ENCODE data around the gene FAU. TPM values are rescaled to one million over a fixed set of nuclear protein-coding genes. Genes with fewer than 3 reads are reported as not detected.

Gene FAU
- total and polyA plus RNA-seq, 2 of the 13 experiments (the other 11 are each of a cell fraction or from before 2014, with no cell fraction given): 374 to 869 TPM

DNA sequence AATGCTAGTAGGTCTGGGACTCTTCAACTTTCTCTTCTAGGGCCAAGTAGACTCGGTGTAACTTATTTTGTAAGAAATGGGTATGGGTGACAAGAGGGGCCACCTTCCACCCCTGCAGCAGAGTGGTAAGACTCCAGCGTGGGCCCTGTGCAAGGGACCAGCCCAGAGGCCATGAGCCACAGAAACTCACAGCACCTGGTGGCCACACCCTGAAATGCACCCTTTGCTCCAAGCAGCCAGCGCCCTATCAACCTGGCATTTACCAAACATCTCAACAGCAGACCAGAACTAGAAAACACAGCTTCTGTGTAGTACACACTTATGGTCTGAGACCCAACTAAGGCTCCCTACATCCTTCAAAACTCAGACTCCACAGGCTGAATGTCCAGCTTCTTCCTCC is 43.8 kb downstream of the FAU start (continued):
- TF ChIP-seq ZNF781 (CRISPR knock-in tag; IDR thresholded peaks at IDR 0.05; ENCODE audit: borderline replicate concordance, not compliant biosample characterization): no peak
- TF ChIP-seq ZMYM4 (CRISPR knock-in tag; IDR thresholded peaks at IDR 0.05): no peak
- no peak for TF ChIP-seq GTF2F1 (IDR thresholded peaks at IDR 0.05; ENCODE audit: low read length)
- TF ChIP-seq ZFX (CRISPR knock-in tag; IDR thresholded peaks at IDR 0.05; ENCODE audit: low read depth): peak; percentile 44; the same call in 1 of the 2 replicates
- TF ChIP-seq, protein P1, sequence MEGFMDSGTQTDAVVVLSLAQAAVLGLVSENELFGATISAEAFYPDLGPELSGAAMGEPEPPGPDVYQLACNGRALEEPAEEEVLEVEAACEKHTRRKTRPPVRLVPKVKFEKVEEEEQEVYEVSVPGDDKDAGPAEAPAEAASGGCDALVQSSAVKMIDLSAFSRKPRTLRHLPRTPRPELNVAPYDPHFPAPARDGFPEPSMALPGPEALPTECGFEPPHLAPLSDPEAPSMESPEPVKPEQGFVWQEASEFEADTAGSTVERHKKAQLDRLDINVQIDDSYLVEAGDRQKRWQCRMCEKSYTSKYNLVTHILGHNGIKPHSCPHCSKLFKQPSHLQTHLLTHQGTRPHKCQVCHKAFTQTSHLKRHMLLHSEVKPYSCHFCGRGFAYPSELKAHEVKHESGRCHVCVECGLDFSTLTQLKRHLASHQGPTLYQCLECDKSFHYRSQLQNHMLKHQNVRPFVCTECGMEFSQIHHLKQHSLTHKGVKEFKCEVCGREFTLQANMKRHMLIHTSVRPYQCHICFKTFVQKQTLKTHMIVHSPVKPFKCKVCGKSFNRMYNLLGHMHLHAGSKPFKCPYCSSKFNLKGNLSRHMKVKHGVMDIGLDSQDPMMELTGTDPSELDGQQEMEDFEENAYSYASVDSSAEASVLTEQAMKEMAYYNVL (CRISPR knock-in tag; IDR thresholded peaks at IDR 0.05; ENCODE audit: borderline replicate concordance): no peak
- TF ChIP-seq ARHGAP35 (CRISPR knock-in tag; IDR thresholded peaks at IDR 0.05; ENCODE audit: borderline replicate concordance): no peak
- 0 out of 2 replicates have a peak, but pooled peaks have one; percentile 18 for TF ChIP-seq THAP11 (CRISPR knock-in tag; IDR thresholded peaks at IDR 0.05)
- TF ChIP-seq THYN1 (CRISPR knock-in tag; IDR thresholded peaks at IDR 0.05; ENCODE audit: borderline replicate concordance, low read depth): no peak
- TF ChIP-seq IRF9 (CRISPR knock-in tag; IDR thresholded peaks at IDR 0.05; ENCODE audit: borderline replicate concordance): no peak
- TF ChIP-seq, protein P2, sequence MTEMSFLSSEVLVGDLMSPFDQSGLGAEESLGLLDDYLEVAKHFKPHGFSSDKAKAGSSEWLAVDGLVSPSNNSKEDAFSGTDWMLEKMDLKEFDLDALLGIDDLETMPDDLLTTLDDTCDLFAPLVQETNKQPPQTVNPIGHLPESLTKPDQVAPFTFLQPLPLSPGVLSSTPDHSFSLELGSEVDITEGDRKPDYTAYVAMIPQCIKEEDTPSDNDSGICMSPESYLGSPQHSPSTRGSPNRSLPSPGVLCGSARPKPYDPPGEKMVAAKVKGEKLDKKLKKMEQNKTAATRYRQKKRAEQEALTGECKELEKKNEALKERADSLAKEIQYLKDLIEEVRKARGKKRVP (CRISPR knock-in tag; IDR thresholded peaks at IDR 0.05): no peak
- TF ChIP-seq SNRNP70 (IDR thresholded peaks at IDR 0.05; ENCODE audit: low read depth, low read length): no peak
- TF ChIP-seq ZC3H4 (CRISPR knock-in tag; IDR thresholded peaks at IDR 0.05; ENCODE audit: borderline replicate concordance): no peak
- no peak for TF ChIP-seq PRDM4 (CRISPR knock-in tag; IDR thresholded peaks at IDR 0.05; ENCODE audit: borderline replicate concordance)
- no peak for TF ChIP-seq HNRNPK (IDR thresholded peaks at IDR 0.05; ENCODE audit: low read depth, low read length, poor library complexity, severe bottlenecking)
- TF ChIP-seq PAWR (CRISPR knock-in tag; IDR thresholded peaks at IDR 0.05; ENCODE audit: borderline replicate concordance): no peak
- TF ChIP-seq, protein P3, sequence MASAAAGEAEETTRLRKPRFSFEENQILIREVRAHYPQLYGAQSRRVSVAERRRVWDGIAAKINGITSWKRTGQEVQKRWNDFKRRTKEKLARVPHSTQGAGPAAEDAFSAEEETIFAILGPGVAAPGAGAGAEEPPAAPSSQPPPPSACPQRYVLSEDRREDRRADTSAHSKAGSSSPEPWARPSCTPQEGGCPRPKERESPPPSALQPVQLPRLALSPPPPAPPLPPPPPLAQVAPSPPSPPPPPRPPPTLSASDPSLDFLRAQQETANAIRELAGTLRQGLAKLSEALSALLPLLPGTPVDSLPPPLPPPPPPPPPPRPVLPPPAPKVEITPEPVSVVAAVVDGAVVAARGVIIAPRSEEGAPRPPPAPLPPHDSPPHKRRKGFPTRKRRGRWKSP (CRISPR knock-in tag; IDR thresholded peaks at IDR 0.05): no peak
- TF ChIP-seq STAG1 (CRISPR knock-in tag; IDR thresholded peaks at IDR 0.05): peak; percentile 78
- TF ChIP-seq HMGXB4 (CRISPR knock-in tag; IDR thresholded peaks at IDR 0.05; ENCODE audit: borderline replicate concordance in 1 of 2, low read depth in 1 of 2): peak in 1 of 2 experiments; percentile 62; a peak in 1 of 4 replicates

Data from HepG2 (cell line).